GM13976 (cell line): ENCODE data around the gene CDKN2B-AS1.

Source experiments
- DNase-seq: peaks from one replicate; pipeline ENCODE4 v3.0.0; 2012; ENCODE audit warnings: low spot score
- in situ Hi-C: fragments of 300-500 bp; cut with MboI; formaldehyde crosslinking; loops from one replicate; pipeline ENCODE4 v1.12.0; 2022; ENCODE audit warnings: low sequenced_read_pairs, mixed read lengths, inconsistent platforms; ENCODE audit not compliant: unreplicated experiment
- TF ChIP-seq, protein P1 (sequence below): IDR thresholded peaks from 2 replicates; pipeline ENCODE4 v1.5.1; 2012; ENCODE audit warnings: borderline replicate concordance, mild to moderate bottlenecking; ENCODE audit not compliant: insufficient read depth; ENCODE audit errors: extremely low read depth, missing control alignments, control extremely low read depth

Gene CDKN2B-AS1

DNA sequence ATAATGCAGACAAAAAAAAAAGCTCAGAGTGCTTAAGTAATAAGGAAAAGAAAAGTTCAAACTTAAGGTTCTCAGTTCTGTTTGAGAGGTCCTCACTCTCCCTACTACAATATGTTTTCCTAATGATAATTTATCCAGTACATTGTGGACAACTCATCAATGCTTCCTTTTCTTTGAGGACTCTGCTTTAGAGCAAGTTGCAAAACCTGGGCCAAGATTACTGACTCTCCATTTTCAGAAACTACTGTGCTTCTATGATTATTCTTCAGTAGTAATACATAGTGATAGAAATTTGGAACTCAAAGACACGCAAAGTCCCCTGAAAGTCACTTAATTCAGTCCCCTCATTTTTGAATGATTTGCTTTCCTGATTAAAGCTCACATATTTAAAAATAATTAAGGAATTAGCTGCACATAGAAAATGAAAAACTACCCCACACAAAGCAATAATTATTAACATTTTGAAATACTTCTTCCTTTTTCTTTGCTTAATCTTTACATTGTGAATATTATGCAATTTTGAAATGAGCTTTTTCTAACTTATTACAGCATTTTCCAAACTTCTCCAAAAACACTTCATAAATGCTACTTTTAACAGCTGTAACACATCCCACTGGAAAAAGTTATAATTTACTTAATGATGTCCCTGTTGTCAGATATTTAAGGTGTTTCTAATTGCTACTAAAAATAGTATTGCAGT, 11.6 kb upstream of the CDKN2B-AS1 start:
- in situ Hi-C loops, result no loop called here
- TF ChIP-seq, protein P1, sequence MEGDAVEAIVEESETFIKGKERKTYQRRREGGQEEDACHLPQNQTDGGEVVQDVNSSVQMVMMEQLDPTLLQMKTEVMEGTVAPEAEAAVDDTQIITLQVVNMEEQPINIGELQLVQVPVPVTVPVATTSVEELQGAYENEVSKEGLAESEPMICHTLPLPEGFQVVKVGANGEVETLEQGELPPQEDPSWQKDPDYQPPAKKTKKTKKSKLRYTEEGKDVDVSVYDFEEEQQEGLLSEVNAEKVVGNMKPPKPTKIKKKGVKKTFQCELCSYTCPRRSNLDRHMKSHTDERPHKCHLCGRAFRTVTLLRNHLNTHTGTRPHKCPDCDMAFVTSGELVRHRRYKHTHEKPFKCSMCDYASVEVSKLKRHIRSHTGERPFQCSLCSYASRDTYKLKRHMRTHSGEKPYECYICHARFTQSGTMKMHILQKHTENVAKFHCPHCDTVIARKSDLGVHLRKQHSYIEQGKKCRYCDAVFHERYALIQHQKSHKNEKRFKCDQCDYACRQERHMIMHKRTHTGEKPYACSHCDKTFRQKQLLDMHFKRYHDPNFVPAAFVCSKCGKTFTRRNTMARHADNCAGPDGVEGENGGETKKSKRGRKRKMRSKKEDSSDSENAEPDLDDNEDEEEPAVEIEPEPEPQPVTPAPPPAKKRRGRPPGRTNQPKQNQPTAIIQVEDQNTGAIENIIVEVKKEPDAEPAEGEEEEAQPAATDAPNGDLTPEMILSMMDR, result no peak
- no peak for DNase-seq

DNA sequence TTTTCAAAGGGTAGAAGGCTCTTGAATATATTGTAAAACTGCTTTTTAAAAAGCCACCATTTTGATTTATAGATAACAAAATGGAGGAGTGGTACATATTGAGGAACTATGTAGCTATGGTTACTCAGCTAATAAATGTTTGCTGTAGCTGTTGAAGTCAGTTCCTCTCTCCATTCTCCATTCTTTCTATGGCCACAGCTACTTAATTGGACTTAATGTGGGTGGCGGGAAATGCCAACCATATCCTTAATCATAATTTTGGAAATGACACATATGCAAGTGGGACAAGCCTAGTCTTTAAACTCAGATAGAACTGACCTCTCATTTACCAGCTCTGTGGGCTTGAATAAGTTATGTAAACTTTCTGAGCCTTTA, 11.0 kb upstream of the CDKN2B-AS1 start:
- TF ChIP-seq, protein P1, result no peak
- in situ Hi-C loops, result no loop called here
- DNase-seq, result no peak

DNA sequence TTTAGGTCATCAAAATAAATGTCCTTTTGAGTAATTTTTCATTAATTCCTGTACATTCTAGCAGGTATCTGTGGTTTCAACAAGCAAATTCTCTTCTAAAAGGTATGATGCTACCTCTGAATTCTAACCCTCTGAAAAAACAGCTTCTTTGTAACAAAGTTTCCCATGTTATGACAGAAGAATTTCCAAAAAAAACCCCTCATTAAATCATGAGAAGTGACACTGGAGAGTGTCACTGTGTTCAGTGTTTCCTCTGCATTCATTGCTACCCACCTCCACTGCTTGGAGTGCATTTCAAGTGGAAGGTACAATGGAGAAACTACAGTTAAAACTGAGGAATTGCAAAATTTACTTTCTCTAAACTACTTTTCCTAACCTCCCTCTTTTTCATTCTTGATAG, 10.5 kb upstream of the CDKN2B-AS1 start:
- in situ Hi-C loops, result no loop called here
- TF ChIP-seq, protein P1, result no peak
- DNase-seq, result no peak

DNA sequence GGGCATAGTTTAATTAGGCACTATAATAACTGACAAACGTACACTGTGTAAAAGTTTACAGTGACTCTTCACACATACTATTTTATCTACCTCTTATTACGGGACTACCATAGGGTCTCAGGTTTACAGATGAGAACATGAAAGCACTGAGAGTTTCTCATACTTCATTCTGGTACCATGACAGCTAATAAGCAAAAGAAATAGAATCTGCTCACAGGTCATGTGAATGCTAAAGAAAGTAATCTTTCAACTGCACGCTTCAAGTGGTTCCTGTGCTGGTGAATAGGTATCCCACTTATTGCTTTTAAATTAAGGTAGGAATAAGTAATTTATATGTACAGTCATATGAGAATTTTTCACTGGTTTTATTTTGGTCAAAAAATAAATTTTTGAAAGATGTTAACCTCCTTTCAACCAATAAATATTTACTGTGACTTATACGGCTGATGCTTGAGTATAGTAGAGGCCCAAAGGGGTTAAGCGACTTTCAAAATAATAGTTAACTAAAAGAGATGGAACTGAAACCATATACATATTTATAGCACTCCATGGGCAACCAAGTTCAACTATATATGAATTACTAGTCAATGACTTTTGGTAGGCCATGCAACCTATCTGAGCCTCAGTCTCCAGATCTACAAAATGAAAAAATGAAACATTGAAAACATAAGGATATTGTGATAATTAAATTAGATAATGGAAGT, 8.5 kb upstream of the CDKN2B-AS1 start:
- in situ Hi-C loops, result no loop called here
- DNase-seq, result no peak
- TF ChIP-seq, protein P1, result no peak

DNA sequence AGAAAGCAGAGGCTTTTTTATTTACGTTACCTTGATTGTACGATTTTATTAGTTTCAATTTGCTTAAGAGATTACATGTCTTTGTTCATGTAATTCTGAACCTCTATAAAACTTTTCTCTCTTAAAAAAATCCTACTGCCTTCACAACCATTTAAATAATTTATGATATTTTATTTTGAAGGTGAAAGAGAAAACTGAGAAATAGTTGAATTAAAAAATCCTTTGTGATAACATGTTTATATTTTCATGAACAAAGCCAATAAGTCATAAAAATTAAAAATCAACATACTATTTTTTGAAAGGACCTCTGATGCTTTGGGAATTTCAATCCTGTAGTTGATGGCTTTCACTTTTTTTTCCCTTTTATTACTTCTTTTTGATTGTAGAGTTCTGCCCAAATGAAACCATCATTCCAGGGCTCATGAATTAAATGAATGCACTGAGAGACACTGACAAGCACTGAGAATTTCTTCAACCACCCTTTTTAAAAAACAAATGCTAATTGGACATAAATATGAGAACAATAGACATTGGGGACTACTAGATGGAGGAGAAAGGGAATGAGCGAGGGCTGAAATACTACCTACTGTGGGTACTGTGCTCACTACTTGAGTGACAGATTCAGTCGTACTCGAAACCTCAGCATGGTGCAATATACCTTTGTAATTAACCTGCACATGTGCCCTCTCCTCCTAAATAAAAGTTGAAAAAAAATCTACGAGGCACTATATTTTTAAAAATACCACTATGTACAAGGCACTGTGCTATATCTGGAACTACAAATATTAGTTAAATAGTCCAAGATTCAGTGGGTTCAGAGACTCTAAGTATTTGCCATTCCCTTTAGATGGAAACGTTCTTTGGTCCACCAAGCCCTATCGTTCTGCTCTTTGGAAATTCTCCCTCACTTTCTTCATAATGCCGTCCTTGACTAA, 6.3 kb upstream of the CDKN2B-AS1 start:
- DNase-seq, result no peak
- TF ChIP-seq, protein P1, result no peak
- in situ Hi-C loops, result no loop called here

DNA sequence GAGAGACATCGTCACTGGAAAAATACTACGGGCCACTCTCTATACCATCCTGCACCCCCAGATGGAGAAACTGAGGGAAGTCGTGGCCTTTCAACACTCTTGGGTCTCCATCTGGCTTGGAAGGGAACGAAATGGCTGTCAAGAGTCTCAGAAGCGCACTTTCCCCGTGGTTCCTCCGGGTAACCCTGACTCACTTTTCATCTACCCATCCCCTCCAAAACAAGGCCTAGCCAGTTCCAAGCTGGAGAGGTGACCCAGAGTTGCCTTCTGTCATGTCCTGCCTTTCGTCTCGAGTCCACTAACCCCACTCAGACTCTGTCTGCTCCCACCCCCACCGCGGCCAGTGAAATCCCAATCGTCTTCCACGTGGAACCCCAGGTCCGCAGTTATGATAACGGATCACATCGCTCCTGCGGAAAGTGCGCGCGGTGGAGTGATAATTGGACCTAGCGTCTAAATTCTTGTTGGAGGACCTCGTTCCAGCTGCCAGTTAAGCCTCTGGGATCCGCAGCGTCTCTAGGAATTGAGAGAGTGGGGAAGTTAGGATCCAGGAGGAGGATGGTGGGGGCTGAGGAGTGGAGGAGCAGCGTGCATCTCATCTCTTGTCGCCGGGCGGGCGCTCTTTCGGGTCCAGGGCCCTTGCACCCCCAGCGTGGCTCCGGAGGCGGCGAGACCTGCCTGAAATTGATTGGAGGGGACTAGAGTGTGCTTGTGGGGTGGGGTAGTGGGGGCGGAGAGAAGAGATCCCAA, 5.0 kb upstream of the CDKN2B-AS1 start:
- no peak for DNase-seq
- TF ChIP-seq, protein P1, result no peak
- in situ Hi-C loops, result no loop called here
